Body of pancreas (tissue), 4 donors: ENCODE measurements around the gene LRRC8A.

Experiments used
- POLR2A ChIP-seq, 3 donors: fragments of 450-650 bp; IDR thresholded peaks; one replicate each; pipeline ENCODE4 v1.6.1; 2016; ENCODE audit warnings: antibody characterized with exemption in 3 of 3, mild to moderate bottlenecking in 2 of 3
- TF ChIP-seq, protein P1 (sequence below), 7 experiments: fragments of 450-650 bp in 4 of 7; fragments of 200-600 bp in 3 of 7; sonication (generic) in 3 of 7; IDR thresholded peaks; one replicate each; pipeline ENCODE4 v1.5.1; 2016 to 2019; ENCODE audit warnings: antibody characterized with exemption in 7 of 7

DNA sequence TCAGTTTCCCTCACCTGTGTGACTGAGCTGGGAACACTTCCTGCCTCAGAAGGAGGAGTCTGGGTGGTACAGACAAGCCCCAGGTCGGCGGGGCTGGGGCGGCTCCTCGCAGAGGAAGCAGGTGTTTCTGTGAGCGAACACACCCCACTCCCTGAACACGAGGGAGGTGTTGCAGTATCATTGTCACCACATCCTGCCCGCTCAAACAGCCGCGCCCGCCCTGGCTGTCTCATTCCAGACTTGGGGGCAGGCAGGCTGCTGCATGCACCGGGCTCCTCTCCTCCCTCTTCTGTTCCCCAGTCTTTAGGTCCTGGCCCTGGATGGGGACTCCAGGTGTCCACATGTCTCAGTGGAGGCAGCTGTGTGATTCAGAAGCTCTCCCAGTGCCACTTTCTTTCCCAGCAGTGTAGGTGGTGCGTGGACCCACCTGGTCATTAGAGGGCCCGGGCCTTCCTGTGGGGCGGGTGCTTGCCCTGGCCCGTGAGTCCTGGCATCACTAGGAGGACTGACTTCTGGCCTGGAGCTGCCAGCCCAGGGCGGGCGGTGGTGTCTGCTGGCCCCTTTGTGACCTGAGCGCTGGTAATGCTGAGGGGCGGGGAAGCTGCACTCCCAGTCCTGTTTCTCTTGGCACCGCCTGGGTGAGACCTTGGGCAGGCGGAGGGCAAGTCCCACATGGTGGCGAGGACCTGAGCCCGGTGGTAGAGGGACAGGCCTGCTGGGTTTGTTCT is 20.6 kb downstream of the LRRC8A start:
- TF ChIP-seq POLR2A (IDR thresholded peaks at IDR 0.05), result no peak
- TF ChIP-seq, protein P1, sequence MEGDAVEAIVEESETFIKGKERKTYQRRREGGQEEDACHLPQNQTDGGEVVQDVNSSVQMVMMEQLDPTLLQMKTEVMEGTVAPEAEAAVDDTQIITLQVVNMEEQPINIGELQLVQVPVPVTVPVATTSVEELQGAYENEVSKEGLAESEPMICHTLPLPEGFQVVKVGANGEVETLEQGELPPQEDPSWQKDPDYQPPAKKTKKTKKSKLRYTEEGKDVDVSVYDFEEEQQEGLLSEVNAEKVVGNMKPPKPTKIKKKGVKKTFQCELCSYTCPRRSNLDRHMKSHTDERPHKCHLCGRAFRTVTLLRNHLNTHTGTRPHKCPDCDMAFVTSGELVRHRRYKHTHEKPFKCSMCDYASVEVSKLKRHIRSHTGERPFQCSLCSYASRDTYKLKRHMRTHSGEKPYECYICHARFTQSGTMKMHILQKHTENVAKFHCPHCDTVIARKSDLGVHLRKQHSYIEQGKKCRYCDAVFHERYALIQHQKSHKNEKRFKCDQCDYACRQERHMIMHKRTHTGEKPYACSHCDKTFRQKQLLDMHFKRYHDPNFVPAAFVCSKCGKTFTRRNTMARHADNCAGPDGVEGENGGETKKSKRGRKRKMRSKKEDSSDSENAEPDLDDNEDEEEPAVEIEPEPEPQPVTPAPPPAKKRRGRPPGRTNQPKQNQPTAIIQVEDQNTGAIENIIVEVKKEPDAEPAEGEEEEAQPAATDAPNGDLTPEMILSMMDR (IDR thresholded peaks at IDR 0.05), result no peak
